Caki2 (cell line): Measurements from ENCODE around the gene CRYBB3. TPM values are rescaled to one million over a fixed set of nuclear protein-coding genes. Genes with fewer than 3 reads are reported as not detected.

Experiments
- DNase-seq: peaks from one replicate; pipeline ENCODE4 v3.0.0-alpha.2; 2015; ENCODE audit warnings: low read depth
- in situ Hi-C: cut with HindIII; loops from 2 replicates; pipeline ENCODE4 v1.10.0; 2016; ENCODE audit warnings: low sequenced_read_pairs, low pct_unique_long_range_greater_than_20kb, mixed read lengths
- total RNA-seq: library from RNA; depleted of rRNA; stranded (reverse); fragments of >200 nt; shearing (Covaris generic); gene quantifications from 2 replicates; pipeline ENCODE4 v1.2.3, GENCODE V29; 2014; ENCODE audit warnings: low replicate concordance; rRNA removed

Gene CRYBB3
- not detected in 2 replicates for total RNA-seq

- in situ Hi-C loops, result no loop called here
- DNase-seq, result no peak
Measured at GRCh38 chr22:25199731-25200520, at the start of gene CRYBB3. Gene CRYBB3 (plus strand): TSS chr22:25199858. CDS start chr22:25201397, 1,539 bp downstream.

DNA sequence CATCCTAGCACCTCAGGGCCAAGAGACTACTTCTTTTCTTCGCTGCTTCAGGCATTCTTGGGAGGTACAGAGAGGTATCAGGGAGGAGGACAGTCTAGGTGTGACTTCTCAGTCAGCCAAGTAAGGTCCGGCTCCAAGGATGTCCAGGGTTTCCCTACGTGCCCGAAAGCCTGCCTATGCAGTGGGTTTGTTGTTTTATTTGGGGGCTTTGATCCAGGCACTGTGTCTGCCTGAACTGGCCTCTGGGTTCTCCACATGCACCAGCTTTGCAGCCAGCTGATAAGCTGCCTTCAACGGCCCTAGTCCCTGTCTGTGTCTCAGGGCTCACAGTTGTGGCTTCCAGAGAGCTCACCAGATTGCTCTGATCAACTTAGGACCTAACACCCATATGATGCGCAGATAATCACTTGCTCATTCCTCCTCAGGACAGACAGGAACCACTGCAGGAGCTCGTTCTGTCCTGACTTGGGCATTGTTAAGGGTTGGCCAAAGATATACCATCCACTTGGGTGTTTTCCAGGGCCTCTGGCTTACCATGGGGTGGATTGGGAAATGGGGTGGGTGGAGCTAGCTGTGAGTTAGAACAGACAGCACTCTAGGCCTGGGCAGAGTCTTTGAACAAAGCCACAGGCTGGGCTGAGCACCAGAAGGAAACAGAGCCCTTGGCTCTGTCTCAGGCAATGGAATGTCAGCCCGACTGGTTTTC lies 45.5 kb upstream of the CRYBB3 start:
- in situ Hi-C loops, result no loop called here
- no peak for DNase-seq

DNA sequence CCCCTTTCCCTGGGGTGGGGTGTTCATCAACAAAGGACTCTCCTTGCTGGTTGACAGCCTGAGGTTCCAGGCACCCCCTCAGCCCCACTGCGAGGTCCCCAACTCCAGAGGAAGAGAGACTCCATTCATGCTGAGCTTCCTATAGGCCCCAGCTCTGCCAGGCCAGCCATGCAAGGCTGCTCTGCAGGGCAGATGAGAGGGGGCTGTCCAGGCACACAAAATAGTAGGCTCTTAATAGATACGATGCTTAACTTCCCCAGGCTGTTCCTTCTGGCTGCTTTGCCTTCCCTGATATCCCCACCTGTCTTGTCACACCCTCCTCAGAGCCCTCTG lies 45.0 kb upstream of the CRYBB3 start:
- DNase-seq, result no peak
- in situ Hi-C loops, result no loop called here

DNA sequence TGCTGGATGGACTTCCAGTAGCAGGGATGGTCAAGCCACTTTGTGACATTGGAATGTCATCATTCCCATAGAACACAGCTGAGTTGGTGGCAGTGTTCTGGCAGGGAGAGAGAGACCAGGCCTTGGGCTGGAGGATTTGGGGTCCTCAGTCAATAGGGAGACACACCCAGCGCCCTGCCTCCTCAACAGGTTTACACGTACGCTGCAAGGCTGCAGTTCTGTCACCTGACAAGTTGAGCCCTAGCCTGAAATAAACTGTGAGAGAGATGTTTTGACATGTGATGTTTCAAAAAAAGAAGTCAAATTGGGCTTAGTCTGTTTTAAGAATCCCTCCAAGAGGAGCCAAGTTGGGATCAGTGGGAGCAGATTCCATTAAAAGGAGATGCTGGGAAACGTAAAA lies 42.9 kb upstream of the CRYBB3 start:
- in situ Hi-C loops, result no loop called here
- DNase-seq, result no peak

GRCh38 chr22:25159028-25159427 lies 40.6 kb upstream of the CRYBB3 start:
- no peak for DNase-seq
- in situ Hi-C loops, result no loop called here

- in situ Hi-C loops, result no loop called here
- no peak for DNase-seq
Measured at GRCh38 chr22:25160120-25160996, 39.3 kb upstream of the CRYBB3 start.

DNA sequence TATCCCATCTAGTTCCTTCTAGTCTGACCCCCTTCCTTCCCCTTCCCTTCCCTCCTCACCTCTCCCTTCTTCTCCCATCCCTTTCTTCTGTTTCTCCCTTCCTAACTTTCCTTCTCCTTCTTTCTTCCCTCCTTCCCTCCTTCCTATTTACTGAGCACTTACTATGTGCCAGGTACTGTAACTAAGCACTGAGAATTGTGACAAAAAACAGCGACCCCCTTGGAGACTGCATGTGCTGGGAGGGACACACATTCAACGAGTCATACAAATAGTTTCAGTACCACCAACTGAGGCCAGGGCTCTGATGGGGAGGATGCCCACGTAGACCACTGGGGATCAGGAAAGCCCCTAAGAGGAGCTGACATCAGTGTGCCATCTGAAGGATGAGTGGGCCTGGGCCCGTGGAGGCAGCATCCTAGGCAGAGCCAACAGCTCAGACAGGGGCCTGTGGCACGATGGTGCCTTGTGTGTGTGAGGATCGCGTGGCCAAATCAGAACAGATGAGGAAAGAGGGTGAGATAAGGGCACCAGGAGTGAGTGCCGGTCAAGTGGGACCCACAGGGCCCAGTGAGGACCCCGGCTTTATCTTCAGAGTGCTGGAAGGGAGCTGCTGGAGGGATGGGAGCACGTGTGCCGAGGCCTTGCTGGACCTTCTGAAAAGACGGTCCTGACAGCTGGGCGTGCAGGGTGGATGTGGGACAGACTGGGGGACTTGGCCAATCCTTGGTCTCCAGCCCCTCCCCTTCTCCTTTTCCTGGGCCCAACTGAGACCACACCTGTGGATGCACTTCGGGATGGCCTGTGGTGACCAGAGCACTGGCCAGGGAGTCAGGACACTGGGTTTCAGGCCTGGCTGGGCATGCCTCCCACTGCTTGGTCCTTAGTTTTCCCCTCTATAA lies 38.4 kb upstream of the CRYBB3 start:
- in situ Hi-C loops, result no loop called here

DNA sequence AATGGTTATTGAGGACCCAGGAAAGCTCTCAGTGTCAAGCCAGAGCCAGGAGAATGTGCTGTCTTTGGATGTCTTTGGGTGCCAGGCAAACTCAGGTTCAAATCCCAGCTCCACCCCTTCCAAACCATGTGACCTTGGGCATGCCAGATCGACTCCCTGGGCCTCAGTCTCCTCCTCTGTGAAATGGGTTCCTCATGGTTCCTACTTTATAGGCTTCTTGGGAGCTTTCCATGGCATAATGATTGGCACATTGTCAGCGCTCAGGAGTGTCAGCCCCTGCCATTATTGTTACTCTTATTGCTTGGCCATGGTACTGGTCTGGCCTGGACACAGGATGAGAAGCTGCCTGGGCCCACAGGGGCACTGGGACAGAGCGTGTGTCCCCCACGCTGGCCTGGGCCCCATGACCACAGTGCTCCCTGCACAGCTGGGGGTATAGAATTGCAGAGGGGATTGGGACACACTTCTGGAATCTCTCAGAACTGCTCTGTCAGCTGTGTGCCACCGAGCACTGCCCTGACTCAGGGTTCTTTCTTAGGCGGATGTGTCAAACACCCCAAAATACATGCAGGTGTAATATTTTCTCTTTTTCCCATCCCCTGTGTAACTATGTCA lies 37.6 kb upstream of the CRYBB3 start:
- no peak for DNase-seq
- in situ Hi-C loops, result no loop called here

More for the DNA sequence above, 38.4 kb upstream of the CRYBB3 start:
- DNase-seq, result no peak

GRCh38 chr22:25162561-25162960 lies 37.1 kb upstream of the CRYBB3 start:
- in situ Hi-C loops, result no loop called here

DNA sequence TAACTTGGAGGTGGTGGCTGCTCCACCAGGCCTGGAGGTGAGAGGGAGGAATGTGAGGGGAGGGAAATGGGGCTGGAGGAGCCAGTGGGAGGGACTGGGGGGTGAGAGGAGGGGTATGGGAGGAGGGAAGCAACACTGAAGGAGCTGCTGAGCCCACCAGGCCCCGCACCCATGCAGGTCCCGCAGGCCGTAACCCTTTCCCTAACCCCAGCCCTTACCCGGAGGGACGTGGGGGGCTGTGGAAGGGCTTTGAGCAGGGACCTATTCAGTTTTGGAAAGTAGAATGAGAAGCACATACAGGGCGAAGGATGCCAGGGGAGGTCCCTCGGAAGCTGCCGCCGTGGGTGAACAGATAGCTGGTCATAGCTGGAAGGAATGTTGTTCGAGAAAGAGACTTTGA lies 33.9 kb upstream of the CRYBB3 start:
- in situ Hi-C loops, result no loop called here

More at GRCh38 chr22:25162561-25162960, 37.1 kb upstream of the CRYBB3 start:
- DNase-seq, result no peak

DNA sequence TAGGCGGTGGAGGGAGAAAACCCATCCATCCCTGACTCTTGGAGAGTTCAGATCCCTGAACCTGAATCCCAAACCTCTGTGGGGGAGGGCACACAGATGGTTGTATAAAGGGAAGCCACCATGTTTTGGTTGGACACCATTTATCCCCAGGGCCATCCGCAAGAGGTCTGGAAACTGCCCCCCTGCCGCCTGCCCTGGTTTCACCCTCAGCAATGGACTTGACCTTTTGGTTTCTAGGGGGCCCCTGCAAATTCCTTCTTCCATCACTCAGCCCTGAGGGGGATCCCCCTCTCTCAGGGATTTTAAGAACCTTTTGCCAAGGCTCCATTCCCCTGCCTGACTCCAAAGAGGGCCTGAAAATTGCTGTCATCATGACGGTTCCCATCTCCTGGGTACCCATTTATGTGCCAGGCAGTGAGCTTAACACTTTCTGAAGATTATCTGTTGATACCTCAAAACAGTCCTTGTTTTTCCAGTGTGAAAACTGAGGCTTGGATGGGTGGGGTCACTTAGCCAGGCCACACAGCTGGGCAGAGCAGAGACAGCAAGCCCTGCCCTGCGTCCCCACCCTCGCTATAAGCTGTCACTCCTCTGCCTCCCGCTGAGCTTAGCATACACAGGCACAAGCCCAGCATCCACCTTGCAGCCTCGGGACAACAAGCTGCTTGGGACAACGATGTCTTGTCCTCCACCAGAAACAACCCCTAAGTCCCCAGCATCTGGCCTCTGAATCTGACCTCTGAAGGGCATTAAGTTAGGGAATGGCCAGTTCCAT lies 33.2 kb upstream of the CRYBB3 start:
- in situ Hi-C loops, result no loop called here
- DNase-seq, result no peak

More for the DNA sequence above, 33.9 kb upstream of the CRYBB3 start:
- no peak for DNase-seq

GRCh38 chr22:25167082-25167481 lies 32.6 kb upstream of the CRYBB3 start:
- in situ Hi-C loops, result no loop called here
- no peak for DNase-seq

GRCh38 chr22:25167834-25168601 lies 31.6 kb upstream of the CRYBB3 start:
- DNase-seq, result no peak
- in situ Hi-C loops, result no loop called here

DNA sequence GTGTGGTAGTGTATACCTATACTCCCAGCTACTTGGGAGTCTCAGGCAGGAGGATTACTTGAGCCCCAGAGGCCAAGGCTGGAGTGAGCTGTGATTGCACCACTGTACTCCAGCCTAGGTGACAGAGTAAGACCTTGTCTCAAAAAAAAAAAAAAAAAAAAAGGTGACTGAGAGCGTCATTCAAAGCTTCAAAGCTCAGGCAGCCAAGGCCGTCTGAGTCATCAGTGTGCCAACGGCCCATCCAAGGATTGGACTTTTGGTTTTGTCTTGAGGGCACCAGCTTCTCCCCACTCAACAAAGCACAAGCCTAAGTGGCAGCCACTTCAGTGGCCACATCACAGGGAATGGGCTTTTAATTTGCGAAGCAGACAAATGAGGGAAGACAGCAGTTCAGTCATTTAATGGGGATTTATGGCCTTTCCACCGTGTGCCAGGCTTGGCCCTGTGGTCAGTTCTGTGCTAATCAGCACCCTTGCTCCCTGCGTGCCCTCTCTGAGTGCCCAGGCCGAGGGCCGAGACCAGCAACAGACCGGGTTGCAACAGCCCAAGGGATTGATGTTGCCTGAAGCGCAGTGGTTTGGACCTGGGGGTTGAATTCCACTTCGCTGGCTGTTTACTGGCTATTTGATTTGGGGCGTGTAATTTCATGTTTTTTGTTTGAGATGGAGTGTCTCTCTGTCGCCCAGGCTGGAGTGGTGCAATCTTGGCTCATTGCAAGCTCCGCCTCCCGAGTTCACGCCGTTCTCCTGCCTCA lies 30.2 kb upstream of the CRYBB3 start:
- in situ Hi-C loops, result no loop called here
- DNase-seq, result no peak

GRCh38 chr22:25170426-25170980 lies 29.2 kb upstream of the CRYBB3 start:
- in situ Hi-C loops, result no loop called here
- no peak for DNase-seq
